ENCODE data around the gene CTNND1.
"Not testable (repeated sequence)": the region's sequence is repeated elsewhere in the genome, so short reads cannot be mapped to it uniquely, and the experiment has no call there.

CTNND1 gene

GRCh38 chr11:57792060-57792541 lies 30.5 kb downstream of the CTNND1 start:
- DNase-seq: peak in 1 of 2 donors; percentile 15

- DNase-seq: peak in 1 of 2 donors; percentile 33
Observed at GRCh38 chr11:57792870-57793269, 31.3 kb downstream of the CTNND1 start.

GRCh38 chr11:57793351-57794115 lies 31.9 kb downstream of the CTNND1 start:
- no peak for DNase-seq

DNA sequence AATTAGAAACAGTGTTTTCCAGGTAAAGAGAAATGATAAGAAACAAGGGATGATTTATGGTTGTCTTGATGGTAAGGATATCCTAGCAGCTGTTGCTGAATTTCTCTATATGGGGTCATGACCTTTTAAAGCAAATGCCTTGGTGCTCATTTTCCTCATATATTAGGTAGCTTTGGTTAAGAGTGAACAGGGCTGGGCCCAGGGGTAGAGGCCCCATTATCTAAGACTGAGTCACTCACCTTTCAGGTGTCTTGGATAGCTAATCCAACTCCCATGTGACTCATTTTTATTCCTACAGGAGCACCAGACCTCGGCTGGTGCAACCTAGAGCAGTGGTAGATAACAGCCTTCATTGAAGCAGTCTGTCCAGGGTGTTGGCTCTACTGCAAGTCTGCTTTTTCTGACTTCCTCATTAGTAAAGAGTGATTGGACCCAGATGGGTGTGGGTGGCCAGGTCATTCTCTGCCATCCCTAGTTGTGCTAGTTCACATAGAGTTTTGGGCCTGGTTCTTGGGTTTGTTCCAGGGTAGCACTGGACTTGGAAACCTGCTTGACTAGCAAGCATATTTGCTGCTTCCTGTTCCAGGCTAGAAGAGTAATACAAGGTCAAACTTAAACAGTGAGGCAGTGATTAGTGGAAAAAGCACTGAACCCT lies 37.4 kb downstream of the CTNND1 start:
- peak in 1 of 2 donors; percentile 5 for DNase-seq

DNA sequence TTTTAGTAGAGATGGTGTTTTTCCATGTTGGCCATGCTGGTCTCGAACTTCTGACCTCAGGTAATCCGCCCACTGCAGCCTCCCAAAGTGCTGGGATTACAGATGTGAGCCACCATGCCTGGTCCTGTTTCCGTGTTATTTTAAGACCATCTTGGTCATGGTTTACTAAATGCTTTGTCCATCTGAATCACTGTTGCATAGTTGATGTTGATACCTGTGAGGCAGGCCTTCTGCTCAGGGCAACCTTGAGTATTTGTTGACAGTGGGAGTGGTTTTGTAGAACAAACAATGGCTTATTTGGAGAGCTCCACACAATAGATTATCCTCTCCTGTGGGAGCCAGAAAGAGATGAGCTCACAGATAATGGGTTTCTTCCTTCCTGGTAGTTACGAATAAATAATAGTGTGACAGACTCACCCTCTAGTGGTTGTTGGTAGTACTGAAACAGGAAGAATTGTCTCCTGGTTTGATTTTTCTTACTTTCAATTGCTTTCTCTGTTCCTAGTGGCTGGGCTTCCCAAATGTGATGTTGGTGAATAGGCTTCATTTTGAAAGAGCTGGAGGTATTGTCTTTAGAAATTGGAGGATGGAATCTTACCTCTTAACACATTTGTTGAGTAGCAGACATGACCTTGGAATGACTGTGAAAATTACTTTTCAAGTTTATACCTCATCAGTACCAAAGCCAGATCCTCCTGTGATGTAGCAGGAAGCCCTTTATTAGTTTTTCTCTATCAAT lies 39.0 kb downstream of the CTNND1 start:
- DNase-seq: peak in 1 of 2 donors; percentile 94

DNA sequence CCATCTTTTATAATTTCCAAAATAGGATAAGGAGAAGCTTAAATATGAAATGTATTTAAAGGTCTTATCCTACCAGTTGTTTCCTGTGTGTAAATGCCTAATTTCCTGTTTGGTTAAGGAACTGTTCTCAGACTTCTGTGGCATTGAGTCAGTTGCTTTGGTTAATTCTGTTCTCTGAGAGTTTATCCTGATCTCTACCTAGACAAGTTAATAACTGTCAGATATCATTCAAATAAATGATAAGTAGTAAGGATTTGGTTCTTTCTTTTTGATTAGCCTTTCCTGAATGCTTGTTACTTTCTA lies 39.5 kb downstream of the CTNND1 start:
- DNase-seq: no peak

DNA sequence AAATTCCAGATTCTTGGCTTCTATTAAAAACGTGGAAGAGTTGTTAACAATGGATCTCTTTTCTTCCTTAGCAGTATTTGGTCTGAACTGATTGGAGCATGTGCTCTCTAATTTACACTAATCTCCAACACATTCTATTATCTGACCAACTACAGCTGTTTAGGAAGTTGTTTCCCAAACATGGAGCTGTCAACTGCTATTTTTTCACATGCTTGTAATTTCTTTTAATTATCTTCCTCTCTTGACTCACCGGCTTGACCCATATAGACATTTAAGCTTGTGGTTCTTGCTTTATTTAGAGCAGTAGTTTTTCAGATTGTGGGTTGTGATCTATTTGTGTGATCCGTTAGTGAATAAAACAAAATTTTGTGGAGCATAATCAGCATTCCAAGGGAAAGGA lies 40.8 kb downstream of the CTNND1 start:
- no peak for DNase-seq

GRCh38 chr11:57804466-57804865 lies 42.9 kb downstream of the CTNND1 start:
- DNase-seq: no peak

GRCh38 chr11:57805780-57806179 lies 44.2 kb downstream of the CTNND1 start:
- no peak for DNase-seq

DNA sequence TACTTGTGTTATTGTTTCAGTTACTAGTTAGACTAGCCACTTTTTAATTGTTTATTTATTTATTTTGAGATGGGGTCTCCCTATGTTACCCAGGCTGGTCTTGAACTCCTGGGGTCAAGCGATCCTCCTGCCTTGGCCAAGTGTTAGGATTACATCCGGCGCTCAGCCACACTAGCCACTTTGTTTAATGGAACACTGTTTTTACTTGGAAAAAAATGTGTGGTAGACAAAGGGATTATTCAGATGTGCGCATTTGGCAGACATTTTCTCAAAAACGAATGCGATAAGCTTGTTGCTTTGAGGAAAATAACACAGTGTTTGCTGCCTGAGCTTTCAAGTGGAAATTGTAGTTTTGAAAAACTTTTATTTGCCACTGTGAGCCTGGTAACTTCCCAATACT lies 51.0 kb downstream of the CTNND1 start:
- DNase-seq: peak; percentile 25 to 52

DNA sequence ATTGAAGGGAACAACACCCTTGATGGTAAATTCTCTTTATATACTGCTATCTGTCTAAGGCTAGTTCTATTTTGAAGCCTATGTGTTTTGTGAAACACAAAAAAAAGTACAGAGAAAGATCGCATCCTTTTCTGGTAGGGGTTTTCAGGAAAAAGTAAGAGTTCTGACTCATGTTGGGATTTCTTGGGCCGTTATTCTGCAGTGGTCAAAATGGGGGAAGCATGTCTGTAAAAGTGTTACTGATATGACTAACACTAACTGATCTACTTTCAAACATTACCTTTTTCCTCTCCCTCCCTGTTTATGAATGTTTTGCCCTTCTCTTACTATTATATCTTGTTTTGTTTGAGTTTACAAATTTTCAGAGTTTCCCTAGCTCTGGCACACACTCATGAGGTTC lies 53.9 kb downstream of the CTNND1 start:
- DNase-seq: no peak

DNA sequence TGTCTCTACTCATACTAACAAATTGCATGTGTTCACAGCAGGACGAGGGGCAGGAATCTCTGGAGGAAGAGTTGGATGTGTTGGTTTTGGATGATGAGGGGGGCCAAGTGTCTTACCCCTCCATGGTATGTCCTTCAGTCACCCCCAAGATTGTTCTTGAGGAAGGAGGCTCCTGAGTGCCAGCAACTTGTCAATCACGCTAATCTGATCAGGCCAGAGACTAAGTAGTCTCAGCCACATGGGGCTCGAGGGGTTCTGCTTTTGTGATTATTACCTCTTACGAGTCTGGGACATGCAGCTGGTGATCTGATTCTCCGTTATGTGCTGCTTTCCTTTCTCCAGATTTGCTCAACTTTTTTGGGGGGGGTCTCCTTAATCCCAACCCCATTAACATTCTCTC lies 54.3 kb downstream of the CTNND1 start:
- DNase-seq: no peak

DNA sequence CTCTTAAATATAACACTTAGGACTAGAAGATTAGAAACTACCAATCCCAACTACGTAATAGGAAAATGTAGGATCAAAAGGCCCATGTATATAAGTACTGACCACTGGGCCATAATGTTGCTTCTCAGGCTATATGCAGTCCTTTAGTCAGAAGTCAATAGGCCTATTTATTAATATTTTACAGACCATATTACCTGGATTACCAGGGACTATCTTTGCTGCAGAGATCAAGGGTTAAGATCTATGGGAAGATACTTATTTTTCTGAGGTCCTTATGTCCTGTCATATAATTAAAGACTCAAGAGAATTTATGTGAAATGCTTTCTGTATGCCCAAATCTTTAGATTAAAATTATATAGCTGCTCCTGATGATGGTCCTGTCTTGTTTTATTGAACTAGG lies 57.2 kb downstream of the CTNND1 start:
- DNase-seq: no peak

DNA sequence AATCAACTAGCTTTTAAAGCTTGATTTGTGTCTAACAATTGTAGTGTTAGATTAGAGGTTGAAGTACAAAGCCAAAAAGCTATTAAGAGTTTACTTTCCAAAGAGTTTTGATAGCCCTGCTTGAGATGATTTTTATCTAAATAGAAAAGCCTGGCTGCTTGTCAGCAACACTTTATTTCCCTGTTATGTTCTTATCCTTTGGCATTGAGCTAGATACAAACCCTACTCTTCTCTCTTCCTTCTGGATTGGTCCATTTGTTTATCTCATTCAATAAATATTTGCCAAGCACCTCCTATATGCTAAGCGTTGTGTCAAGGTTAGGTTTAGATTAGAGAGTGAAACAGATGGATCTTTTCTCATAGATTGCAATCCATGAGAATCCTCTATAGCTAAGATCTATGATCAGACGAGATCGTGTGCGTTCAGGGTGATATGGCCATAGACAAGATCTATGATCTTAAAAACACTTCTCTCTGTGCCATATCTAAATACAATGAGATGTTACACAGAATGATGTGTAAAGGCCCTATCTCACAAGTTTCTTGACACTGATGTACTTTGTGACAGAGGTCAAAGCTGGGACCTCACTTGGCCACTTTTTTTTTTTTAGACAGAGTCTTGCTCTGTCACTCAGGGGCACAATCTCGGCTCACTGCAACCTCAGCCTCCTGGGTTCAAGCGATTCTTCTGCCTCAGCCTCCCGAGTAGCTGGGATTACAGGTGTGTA lies 57.8 kb downstream of the CTNND1 start:
- no peak for DNase-seq

- no peak for DNase-seq
Observed at GRCh38 chr11:57823859-57824258, 62.3 kb downstream of the CTNND1 start.

GRCh38 chr11:57834852-57835251 lies 73.2 kb downstream of the CTNND1 start:
- DNase-seq: no peak

- DNase-seq: not testable (repeated sequence)
Observed at GRCh38 chr11:57838609-57839008, 77.0 kb downstream of the CTNND1 start.

- no peak for DNase-seq
Observed at GRCh38 chr11:57842873-57843272, 81.3 kb downstream of the CTNND1 start.

GRCh38 chr11:57867966-57868365 lies 106.4 kb downstream of the CTNND1 start:
- no peak for DNase-seq

- DNase-seq: no peak
Observed at GRCh38 chr11:57868491-57868890, 106.9 kb downstream of the CTNND1 start.

Measured in hippocampal formation (tissue), 2 donors.